ENCODE results near the gene CSTF2.

CSTF2 gene

GRCh38 chrX:100829730-100830129 is 9.5 kb downstream of the CSTF2 start:
- no peak overlapping the region for H3K27ac ChIP-seq (ENCODE audit: low read length)
- no CpG with 5 or more reads among the region's 2 CpGs for WGBS (ENCODE audit: insufficient coverage, insufficient read length)
- no peaks in the 10 kb centered on the region for H3K4me1 ChIP-seq (ENCODE audit: control insufficient read depth, insufficient read depth, low read length)
- peaks cover 5% of the 10 kb centered on the region; the same call in 1 of the 2 replicates for H3K36me3 ChIP-seq (ENCODE audit: control insufficient read depth, insufficient read depth, low read length)
- H3K27me3 ChIP-seq (ENCODE audit: control insufficient read depth, insufficient read depth, low read length) = no peaks in the 10 kb centered on the region
- no peak for DNase-seq (ENCODE audit: low read depth, low spot score)
- H3K4me3 ChIP-seq (ENCODE audit: low read length) = no peak overlapping the region
- no peaks in the 10 kb centered on the region for H3K9me3 ChIP-seq (ENCODE audit: control insufficient read depth, insufficient read depth, low read length)

- Histone ChIP-seq H3K27ac (ENCODE audit: low read length) (no peak overlapping the region), H3K4me3 (ENCODE audit: low read length) (no peak overlapping the region), H3K27me3 (ENCODE audit: control insufficient read depth, insufficient read depth, low read length) (no peaks in the 10 kb centered on the region), H3K36me3 (ENCODE audit: control insufficient read depth, insufficient read depth, low read length) (peaks cover 5% of the 10 kb centered on the region; the same call in 1 of the 2 replicates), H3K9me3 (ENCODE audit: control insufficient read depth, insufficient read depth, low read length) (no peaks in the 10 kb centered on the region), H3K4me1 (ENCODE audit: control insufficient read depth, insufficient read depth, low read length) (no peaks in the 10 kb centered on the region)
- no CpG with 5 or more reads among the region's 5 CpGs for WGBS (ENCODE audit: insufficient coverage, insufficient read length)
- no peak for DNase-seq (ENCODE audit: low read depth, low spot score)
Observed at GRCh38 chrX:100830143-100830542, 10.0 kb downstream of the CSTF2 start.

- no CpG with 5 or more reads among the region's 9 CpGs for WGBS (ENCODE audit: insufficient coverage, insufficient read length)
- Histone ChIP-seq H3K9me3 (ENCODE audit: control insufficient read depth, insufficient read depth, low read length) (no peaks in the 10 kb centered on the region), H3K27ac (ENCODE audit: low read length) (no peak overlapping the region), H3K4me3 (ENCODE audit: low read length) (no peak overlapping the region), H3K36me3 (ENCODE audit: control insufficient read depth, insufficient read depth, low read length) (peaks cover 5% of the 10 kb centered on the region; the same call in 1 of the 2 replicates), H3K4me1 (ENCODE audit: control insufficient read depth, insufficient read depth, low read length) (no peaks in the 10 kb centered on the region), H3K27me3 (ENCODE audit: control insufficient read depth, insufficient read depth, low read length) (no peaks in the 10 kb centered on the region)
- no peak for DNase-seq (ENCODE audit: low read depth, low spot score)
Observed at GRCh38 chrX:100830547-100830946, 10.4 kb downstream of the CSTF2 start.

- Histone ChIP-seq H3K4me3 (ENCODE audit: low read length) (no peak overlapping the region), H3K27me3 (ENCODE audit: control insufficient read depth, insufficient read depth, low read length) (no peaks in the 10 kb centered on the region), H3K4me1 (ENCODE audit: control insufficient read depth, insufficient read depth, low read length) (no peaks in the 10 kb centered on the region), H3K27ac (ENCODE audit: low read length) (no peak overlapping the region), H3K36me3 (ENCODE audit: control insufficient read depth, insufficient read depth, low read length) (peaks cover 5% of the 10 kb centered on the region; the same call in 1 of the 2 replicates), H3K9me3 (ENCODE audit: control insufficient read depth, insufficient read depth, low read length) (no peaks in the 10 kb centered on the region)
- DNase-seq (ENCODE audit: low read depth, low spot score) = no peak
- no CpG with 5 or more reads among the region's 9 CpGs for WGBS (ENCODE audit: insufficient coverage, insufficient read length)
Observed at GRCh38 chrX:100831219-100831946, 11.2 kb downstream of the CSTF2 start.

GRCh38 chrX:100850317-100850716 is 30.1 kb downstream of the CSTF2 start:
- Histone ChIP-seq H3K4me3 (ENCODE audit: low read length) (no peak overlapping the region), H3K27ac (ENCODE audit: low read length) (no peak overlapping the region), H3K4me1 (ENCODE audit: control insufficient read depth, insufficient read depth, low read length) (no peaks in the 10 kb centered on the region), H3K36me3 (ENCODE audit: control insufficient read depth, insufficient read depth, low read length) (no peaks in the 10 kb centered on the region), H3K27me3 (ENCODE audit: control insufficient read depth, insufficient read depth, low read length) (no peaks in the 10 kb centered on the region), H3K9me3 (ENCODE audit: control insufficient read depth, insufficient read depth, low read length) (no peaks in the 10 kb centered on the region)
- DNase-seq (ENCODE audit: low read depth, low spot score) = no peak
- no CpG with 5 or more reads among the region's 4 CpGs for WGBS (ENCODE audit: insufficient coverage, insufficient read length)

GRCh38 chrX:100852810-100853209 is 32.6 kb downstream of the CSTF2 start:
- Histone ChIP-seq H3K36me3 (ENCODE audit: control insufficient read depth, insufficient read depth, low read length) (no peaks in the 10 kb centered on the region), H3K4me1 (ENCODE audit: control insufficient read depth, insufficient read depth, low read length) (no peaks in the 10 kb centered on the region), H3K27ac (ENCODE audit: low read length) (no peak overlapping the region), H3K27me3 (ENCODE audit: control insufficient read depth, insufficient read depth, low read length) (no peaks in the 10 kb centered on the region), H3K4me3 (ENCODE audit: low read length) (no peak overlapping the region), H3K9me3 (ENCODE audit: control insufficient read depth, insufficient read depth, low read length) (no peaks in the 10 kb centered on the region)
- no peak for DNase-seq (ENCODE audit: low read depth, low spot score)
- no CpG with 5 or more reads among the region's 2 CpGs for WGBS (ENCODE audit: insufficient coverage, insufficient read length)

- DNase-seq (ENCODE audit: low read depth, low spot score) = no peak
- Histone ChIP-seq H3K36me3 (ENCODE audit: control insufficient read depth, insufficient read depth, low read length) (no peaks in the 10 kb centered on the region), H3K9me3 (ENCODE audit: control insufficient read depth, insufficient read depth, low read length) (no peaks in the 10 kb centered on the region), H3K27ac (ENCODE audit: low read length) (no peak overlapping the region), H3K27me3 (ENCODE audit: control insufficient read depth, insufficient read depth, low read length) (no peaks in the 10 kb centered on the region), H3K4me1 (ENCODE audit: control insufficient read depth, insufficient read depth, low read length) (no peaks in the 10 kb centered on the region), H3K4me3 (ENCODE audit: low read length) (no peak overlapping the region)
- no CpG with 5 or more reads among the region's 6 CpGs for WGBS (ENCODE audit: insufficient coverage, insufficient read length)
Observed at GRCh38 chrX:100863326-100863864, 43.2 kb downstream of the CSTF2 start.

- Histone ChIP-seq H3K4me3 (ENCODE audit: low read length) (no peak overlapping the region), H3K4me1 (ENCODE audit: control insufficient read depth, insufficient read depth, low read length) (no peaks in the 10 kb centered on the region), H3K36me3 (ENCODE audit: control insufficient read depth, insufficient read depth, low read length) (no peaks in the 10 kb centered on the region), H3K27me3 (ENCODE audit: control insufficient read depth, insufficient read depth, low read length) (no peaks in the 10 kb centered on the region), H3K9me3 (ENCODE audit: control insufficient read depth, insufficient read depth, low read length) (no peaks in the 10 kb centered on the region), H3K27ac (ENCODE audit: low read length) (no peak overlapping the region)
- no CpG with 5 or more reads among the region's 2 CpGs for WGBS (ENCODE audit: insufficient coverage, insufficient read length)
- DNase-seq (ENCODE audit: low read depth, low spot score) = no peak
Observed at GRCh38 chrX:100864657-100865391, 44.6 kb downstream of the CSTF2 start.

- H3K27ac ChIP-seq (ENCODE audit: low read length) = no peak overlapping the region
- H3K27me3 ChIP-seq (ENCODE audit: control insufficient read depth, insufficient read depth, low read length) = no peaks in the 10 kb centered on the region
- H3K4me3 ChIP-seq (ENCODE audit: low read length) = no peak overlapping the region
- H3K4me1 ChIP-seq (ENCODE audit: control insufficient read depth, insufficient read depth, low read length) = no peaks in the 10 kb centered on the region
- no peaks in the 10 kb centered on the region for H3K36me3 ChIP-seq (ENCODE audit: control insufficient read depth, insufficient read depth, low read length)
- WGBS (ENCODE audit: insufficient coverage, insufficient read length) = no CpG with 5 or more reads among the region's 2 CpGs
- no peak for DNase-seq (ENCODE audit: low read depth, low spot score)
- no peaks in the 10 kb centered on the region for H3K9me3 ChIP-seq (ENCODE audit: control insufficient read depth, insufficient read depth, low read length)
Observed at GRCh38 chrX:100868273-100868672, 48.1 kb downstream of the CSTF2 start.

GRCh38 chrX:100870527-100870926 is 50.3 kb downstream of the CSTF2 start:
- Histone ChIP-seq H3K27ac (ENCODE audit: low read length) (no peak overlapping the region), H3K36me3 (ENCODE audit: control insufficient read depth, insufficient read depth, low read length) (no peaks in the 10 kb centered on the region), H3K4me1 (ENCODE audit: control insufficient read depth, insufficient read depth, low read length) (no peaks in the 10 kb centered on the region), H3K4me3 (ENCODE audit: low read length) (no peak overlapping the region), H3K9me3 (ENCODE audit: control insufficient read depth, insufficient read depth, low read length) (no peaks in the 10 kb centered on the region), H3K27me3 (ENCODE audit: control insufficient read depth, insufficient read depth, low read length) (no peaks in the 10 kb centered on the region)
- DNase-seq (ENCODE audit: low read depth, low spot score) = no peak
- WGBS (ENCODE audit: insufficient coverage, insufficient read length) = 100% methylated on average over 2 of the region's 5 CpGs

Data from iPS DF 6.9 (cell line).